GM23338 (cell line): ENCODE data around the gene NDC1. TPM values are rescaled to one million over a fixed set of nuclear protein-coding genes. Genes with fewer than 3 reads are reported as not detected.

Experiments
- ATAC-seq: fragments of 200-7000 bp; cut with Tn5 transposase; 3 replicates; pipeline ENCODE4 v1.9.1; 2020
- DNase-seq: peaks from one replicate; pipeline ENCODE4 v3.0.0-alpha.2; 2015; ENCODE audit warnings: low spot score
- H2AFZ ChIP-seq: fragments of 200-600 bp; sonication (generic); 2 replicates; pipeline ENCODE4 v1.8.0; 2016; ENCODE audit warnings: antibody characterized with exemption, mild to moderate bottlenecking, moderate library complexity
- H3F3A ChIP-seq: fragments of 200-600 bp; sonication (generic); replicated peaks from 2 replicates; pipeline ENCODE4 v1.8.0; 2017; ENCODE audit warnings: antibody characterized with exemption, mixed run types, low read depth
- H3K27ac ChIP-seq: fragments of 200-600 bp; sonication (generic); 2 replicates; pipeline ENCODE4 v1.6.1; 2016; ENCODE audit warnings: low read depth
- H3K27me3 ChIP-seq: fragments of 200-600 bp; sonication (generic); 2 replicates; pipeline ENCODE4 v1.8.0; 2016; ENCODE audit warnings: mild to moderate bottlenecking, mixed run types, moderate library complexity; ENCODE audit not compliant: insufficient read depth
- H3K36me3 ChIP-seq: fragments of 200-600 bp; sonication (generic); 2 replicates; pipeline ENCODE4 v1.8.0; 2016; ENCODE audit warnings: mild to moderate bottlenecking; ENCODE audit not compliant: insufficient read depth
- H3K4me1 ChIP-seq: fragments of 200-600 bp; sonication (generic); 2 replicates; pipeline ENCODE4 v1.8.0; 2016; ENCODE audit warnings: mild to moderate bottlenecking, moderate library complexity; ENCODE audit not compliant: insufficient read depth
- H3K4me2 ChIP-seq: fragments of 200-600 bp; sonication (generic); 2 replicates; pipeline ENCODE4 v1.7.1; 2017; ENCODE audit warnings: mixed run types
- H3K4me3 ChIP-seq: fragments of 200-600 bp; sonication (generic); 2 replicates; pipeline ENCODE4 v1.6.1; 2016; ENCODE audit warnings: mixed run types
- H3K79me2 ChIP-seq: fragments of 200-600 bp; sonication (generic); replicated peaks from 2 replicates; pipeline ENCODE4 v1.8.0; 2017; ENCODE audit warnings: mild to moderate bottlenecking; ENCODE audit not compliant: insufficient read depth
- H3K9me2 ChIP-seq: fragments of 200-600 bp; sonication (generic); 2 replicates; pipeline ENCODE4 v1.8.0; 2017; ENCODE audit not compliant: insufficient read depth
- H4K20me1 ChIP-seq: fragments of 200-600 bp; sonication (generic); replicated peaks from 2 replicates; pipeline ENCODE4 v1.8.0; 2017; ENCODE audit warnings: mild to moderate bottlenecking; ENCODE audit not compliant: insufficient read depth
- H3K27ac Mint-ChIP-seq: 2 replicates; pipeline ENCODE4 v1.8.0; 2020; ENCODE audit warnings: inconsistent platforms, mild to moderate bottlenecking, moderate library complexity, mixed read lengths
- H3K27me3 Mint-ChIP-seq: 3 replicates; pipeline ENCODE4 v1.8.0; 2022; ENCODE audit warnings: low read depth, mild to moderate bottlenecking, moderate library complexity, mixed read lengths, inconsistent platforms; ENCODE audit not compliant: insufficient read depth, poor library complexity
- H3K36me3 Mint-ChIP-seq: 3 replicates; pipeline ENCODE4 v1.8.0; 2021; ENCODE audit warnings: low read depth, mild to moderate bottlenecking, inconsistent platforms, moderate library complexity, mixed read lengths
- H3K4me1 Mint-ChIP-seq: 3 replicates; pipeline ENCODE4 v1.8.0; 2020; ENCODE audit warnings: mild to moderate bottlenecking, inconsistent platforms, mixed read lengths
- H3K4me3 Mint-ChIP-seq: 3 replicates; pipeline ENCODE4 v1.8.0; 2021; ENCODE audit warnings: moderate library complexity, mild to moderate bottlenecking, inconsistent platforms, mixed read lengths
- H3K9me3 Mint-ChIP-seq: 3 replicates; pipeline ENCODE4 v1.8.0; 2020; ENCODE audit warnings: moderate library complexity, mild to moderate bottlenecking, inconsistent platforms, mixed read lengths
- CREB1 ChIP-seq: fragments of 250-450 bp; sonication (Bioruptor Pico); IDR thresholded peaks from 2 replicates; pipeline ENCODE4 v1.5.0; 2020; ENCODE audit warnings: low read depth, mild to moderate bottlenecking, moderate library complexity
- CTCF ChIP-seq, 2 experiments: fragments of 200-600 bp in 1 of 2; sonication (generic) in 1 of 2; conservative IDR thresholded peaks; 2 replicates each; pipeline versions ENCODE4 v1.5.1 to v1.6.1; 2016 to 2017; ENCODE audit warnings: antibody characterized with exemption in 2 of 2, low read depth in 2 of 2, mild to moderate bottlenecking in 2 of 2, moderate library complexity in 1 of 2
- ETS1 ChIP-seq: IDR thresholded peaks from 2 replicates; pipeline ENCODE4 v1.6.1; 2016; ENCODE audit warnings: antibody characterized with exemption
- EZH2 ChIP-seq: fragments of 200-600 bp; sonication (generic); IDR thresholded peaks from one replicate; pipeline ENCODE4 v1.8.0; 2017; ENCODE audit warnings: antibody characterized with exemption, mild to moderate bottlenecking, low read depth; ENCODE audit not compliant: unreplicated experiment
- EZH2phosphoT487 ChIP-seq: fragments of 200-600 bp; sonication (generic); IDR thresholded peaks from one replicate; pipeline ENCODE4 v1.8.1; 2018; ENCODE audit warnings: antibody characterized with exemption; ENCODE audit not compliant: unreplicated experiment
- JUNB ChIP-seq: IDR thresholded peaks from one replicate; pipeline ENCODE4 v1.6.1; 2016; ENCODE audit warnings: antibody characterized with exemption; ENCODE audit not compliant: unreplicated experiment
- NANOG ChIP-seq: IDR thresholded peaks from 2 replicates; pipeline ENCODE4 v1.6.1; 2016; ENCODE audit warnings: antibody characterized with exemption, borderline replicate concordance
- POLR2AphosphoS5 ChIP-seq: IDR thresholded peaks from 2 replicates; pipeline ENCODE4 v1.6.1; 2016; ENCODE audit warnings: antibody characterized with exemption, low read depth
- REST ChIP-seq: IDR thresholded peaks from one replicate; pipeline ENCODE4 v1.6.1; 2018; ENCODE audit warnings: antibody characterized with exemption; ENCODE audit not compliant: unreplicated experiment
- STAT1 ChIP-seq: IDR thresholded peaks from one replicate; pipeline ENCODE4 v1.6.1; 2016; ENCODE audit warnings: antibody characterized with exemption; ENCODE audit not compliant: unreplicated experiment
- ZNF114 ChIP-seq: fragments of 250-450 bp; sonication (Bioruptor Pico); IDR thresholded peaks from 2 replicates; pipeline ENCODE4 v1.5.0; 2020; ENCODE audit warnings: mild to moderate bottlenecking, moderate library complexity
- ZNF331 ChIP-seq: fragments of 250-450 bp; sonication (Bioruptor Pico); IDR thresholded peaks from 2 replicates; pipeline ENCODE4 v1.5.0; 2020; ENCODE audit warnings: low read depth, mild to moderate bottlenecking, moderate library complexity
- ZNF462 ChIP-seq: fragments of 250-450 bp; sonication (Bioruptor Pico); IDR thresholded peaks from 2 replicates; pipeline ENCODE4 v1.5.0; 2020; ENCODE audit warnings: mild to moderate bottlenecking, moderate library complexity
- polyA plus RNA-seq: library from polyadenylated mRNA; unstranded; fragments of >200 nt; fragmentation: Nextera tagmentation; extraction: Ambion mirVana; gene quantifications from 2 replicates; pipeline ENCODE4 v1.2.1, GENCODE V29; 2016
- total RNA-seq: library from RNA; depleted of rRNA; stranded (reverse); fragments of >200 nt; shearing (Covaris generic); gene quantifications from 2 replicates; pipeline ENCODE4 v1.2.3, GENCODE V29; 2014

NDC1 gene
- total and polyA plus RNA-seq, 2 experiments from 2014 or later, result 19.8 to 100 TPM

- TF ChIP-seq ZNF114 (no peak), JUNB (no peak), NANOG (no peak), CREB1 (CRISPR knock-in tag) (no peak), CTCF (conservative IDR thresholded peaks at IDR 0.05; ENCODE audit: low read depth in 2 of 2) (no peak), REST (no peak), STAT1 (no peak), EZH2 (no peak), ZNF462 (CRISPR knock-in tag) (no peak), ZNF331 (CRISPR knock-in tag) (no peak), POLR2AphosphoS5 (no peak), ETS1 (no peak), EZH2phosphoT487 (no peak)
- H3K9me3 Mint-ChIP-seq, result no peaks in the 10 kb centered on the region
- H4K20me1 ChIP-seq, result no peaks in the 10 kb centered on the region
- H3K4me3 ChIP-seq, result no peak overlapping the region
- H3K27me3 Mint-ChIP-seq, result peaks cover 8% of the 10 kb centered on the region
- no peak overlapping the region for H3K4me2 ChIP-seq
- no peak overlapping the region for H2AFZ ChIP-seq
- H3K79me2 ChIP-seq, result no peaks in the 10 kb centered on the region
- no peak for ATAC-seq
- H3K36me3 ChIP-seq, result no peaks in the 10 kb centered on the region
- no peaks in the 10 kb centered on the region for H3F3A ChIP-seq
- no peaks in the 10 kb centered on the region for H3K27me3 ChIP-seq
- H3K27ac Mint-ChIP-seq, result no peak overlapping the region
- no peaks in the 10 kb centered on the region for H3K36me3 Mint-ChIP-seq
- no peak for DNase-seq
- no peak overlapping the region for H3K4me3 Mint-ChIP-seq
- H3K27ac ChIP-seq, result no peak overlapping the region
- no peaks in the 10 kb centered on the region for H3K9me2 ChIP-seq
- no peaks in the 10 kb centered on the region; the same call in 1 of the 2 replicates for H3K4me1 ChIP-seq
- no peaks in the 10 kb centered on the region for H3K4me1 Mint-ChIP-seq
These were observed 118.6 kb downstream of the NDC1 start for GRCh38 chr1:53719469-53719868.
